ENCODE results near the gene RIN3.

RIN3 gene

DNA sequence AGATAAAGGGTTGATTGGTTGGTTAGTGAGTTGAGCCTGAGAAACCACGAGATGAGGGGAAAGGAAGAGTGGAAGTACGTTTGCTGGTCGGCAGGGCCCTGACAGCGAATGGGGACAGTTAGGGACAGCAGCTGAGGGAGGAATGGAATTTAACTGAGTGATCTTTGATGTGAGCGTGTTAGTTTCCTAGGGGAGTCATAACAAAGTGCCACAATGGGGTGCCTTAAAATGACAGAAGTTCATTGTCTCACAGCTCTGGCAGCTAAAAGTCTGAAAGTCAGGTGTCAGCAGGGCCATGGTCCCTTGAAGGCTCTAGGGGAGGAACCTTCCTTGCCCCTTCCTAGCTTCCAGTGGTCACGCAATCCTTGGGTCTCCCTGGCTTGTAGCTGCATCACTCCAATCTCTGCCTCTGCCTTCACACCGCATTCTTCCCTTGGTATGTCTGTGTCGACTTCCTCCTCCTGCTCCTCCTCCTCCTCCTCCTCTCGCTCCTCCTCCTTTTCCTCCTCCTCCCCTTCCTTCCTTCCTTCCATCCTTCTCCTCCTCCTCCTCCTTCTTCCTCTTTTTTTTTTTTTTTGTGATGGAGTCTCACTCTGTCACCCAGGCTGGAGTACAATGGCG, 26.0 kb upstream of the RIN3 start:
- DNase-seq (ENCODE audit: low spot score) = no peak

GRCh38 chr14:92489394-92490238, 24.0 kb upstream of the RIN3 start:
- DNase-seq (ENCODE audit: low spot score) = no peak

- no peak for DNase-seq (ENCODE audit: low spot score)
Measured at GRCh38 chr14:92490239-92490959, 23.2 kb upstream of the RIN3 start.

- DNase-seq (ENCODE audit: low spot score) = no peak
Measured at GRCh38 chr14:92491782-92492181, 21.8 kb upstream of the RIN3 start.

DNA sequence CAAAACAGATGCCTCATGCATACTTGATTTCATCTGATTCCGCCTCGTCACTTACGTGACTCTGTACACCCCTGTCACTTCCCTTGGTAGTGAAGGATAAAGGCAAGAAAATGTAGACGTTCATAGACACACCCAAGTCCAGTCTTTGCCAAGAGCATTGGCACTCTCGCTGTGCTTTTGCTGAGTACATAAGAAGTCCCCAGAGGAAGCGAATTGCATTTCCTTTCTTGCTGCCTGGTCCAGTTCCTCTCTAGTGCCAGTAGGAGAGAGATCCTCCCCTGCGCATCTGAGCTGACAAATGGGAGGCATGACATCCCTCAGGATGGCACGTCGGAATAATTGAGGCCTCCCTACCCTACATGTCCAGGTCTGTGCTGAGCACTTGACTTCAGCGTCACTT, 21.3 kb upstream of the RIN3 start:
- DNase-seq (ENCODE audit: low spot score) = no peak

DNA sequence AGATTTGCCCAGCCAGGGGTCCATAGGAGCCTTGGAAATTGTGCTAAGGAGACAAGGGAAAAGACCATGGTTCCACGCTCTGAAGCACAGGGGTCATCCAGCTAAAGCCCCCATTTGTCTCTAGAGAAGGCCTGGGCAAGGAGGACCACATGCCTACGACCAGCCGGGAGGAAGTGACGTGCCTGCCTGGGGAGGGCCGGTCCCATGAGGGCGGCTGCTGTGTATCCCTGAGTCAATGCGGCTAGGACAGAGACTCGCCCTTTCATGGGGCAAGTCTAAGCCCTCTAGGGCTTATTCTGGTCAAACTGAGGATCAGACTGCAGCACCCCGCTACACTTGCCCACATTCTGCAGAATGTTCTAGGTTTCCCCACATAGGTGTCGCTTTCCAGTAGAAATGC, 20.6 kb upstream of the RIN3 start:
- no peak for DNase-seq (ENCODE audit: low spot score)

DNA sequence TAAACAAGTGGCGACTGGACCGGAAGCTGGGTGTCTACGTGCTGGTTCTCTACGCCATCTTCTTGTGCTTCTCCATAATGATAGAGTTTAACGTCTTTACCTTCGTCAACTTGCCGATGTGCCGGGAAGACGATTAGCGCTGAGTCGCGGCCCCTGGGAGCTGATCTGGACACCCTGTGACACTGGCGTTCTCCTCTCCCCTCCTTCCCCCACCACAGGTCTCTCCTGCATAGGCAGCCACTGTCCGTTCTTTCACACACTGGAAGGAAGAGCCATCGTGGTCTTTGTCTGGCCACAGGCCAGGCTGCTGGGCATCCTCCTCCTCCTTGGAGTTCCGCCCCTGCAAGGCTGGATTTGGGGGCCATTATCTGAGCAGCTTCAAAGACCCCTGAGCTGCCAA, 20.1 kb upstream of the RIN3 start:
- DNase-seq (ENCODE audit: low spot score) = no peak

- no peak for DNase-seq (ENCODE audit: low spot score)
Measured at GRCh38 chr14:92494512-92494911, 19.1 kb upstream of the RIN3 start.

DNA sequence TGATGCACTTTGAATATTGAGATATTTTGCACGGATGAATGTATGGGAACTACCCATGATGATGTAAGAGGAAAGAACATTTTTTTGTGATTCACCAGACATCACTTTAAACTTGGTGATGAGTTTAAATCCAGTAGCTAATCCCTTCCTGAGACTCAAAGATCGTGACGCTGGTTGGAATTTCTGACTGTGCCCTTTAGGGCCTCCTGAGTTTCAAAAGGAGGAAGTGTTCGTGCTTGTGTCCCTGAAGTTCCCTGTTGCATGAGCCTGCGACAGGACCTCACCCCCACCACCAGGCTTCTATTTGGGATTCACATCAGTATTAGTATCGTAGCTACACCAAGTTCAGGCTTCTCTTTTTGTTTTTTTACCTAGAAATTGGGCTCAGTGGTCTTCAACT, 18.6 kb upstream of the RIN3 start:
- DNase-seq (ENCODE audit: low spot score) = no peak

- DNase-seq (ENCODE audit: low spot score) = no peak
Measured at GRCh38 chr14:92496191-92496857, 17.3 kb upstream of the RIN3 start.

GRCh38 chr14:92497391-92497790, 16.2 kb upstream of the RIN3 start:
- no peak for DNase-seq (ENCODE audit: low spot score)

DNA sequence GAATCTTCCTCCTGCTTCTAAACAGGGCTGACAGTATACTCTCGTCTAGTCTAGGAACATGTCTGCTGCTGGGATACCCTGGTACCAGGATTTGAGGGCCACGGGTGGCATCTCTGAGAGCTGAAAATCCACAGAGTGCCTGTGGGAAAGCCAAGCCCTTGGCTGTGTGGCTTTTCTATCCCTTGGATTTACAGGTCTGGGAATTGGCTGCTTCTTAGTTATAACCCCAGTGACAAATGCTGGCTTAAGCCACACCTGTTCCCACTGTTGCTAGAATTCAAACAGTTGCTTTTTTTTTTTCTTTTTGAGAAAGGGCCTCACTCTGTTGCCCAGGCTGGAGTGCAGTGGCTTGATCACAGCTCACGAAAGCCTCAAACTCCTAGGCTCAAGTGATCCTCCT, 14.3 kb upstream of the RIN3 start:
- no peak for DNase-seq (ENCODE audit: low spot score)

DNA sequence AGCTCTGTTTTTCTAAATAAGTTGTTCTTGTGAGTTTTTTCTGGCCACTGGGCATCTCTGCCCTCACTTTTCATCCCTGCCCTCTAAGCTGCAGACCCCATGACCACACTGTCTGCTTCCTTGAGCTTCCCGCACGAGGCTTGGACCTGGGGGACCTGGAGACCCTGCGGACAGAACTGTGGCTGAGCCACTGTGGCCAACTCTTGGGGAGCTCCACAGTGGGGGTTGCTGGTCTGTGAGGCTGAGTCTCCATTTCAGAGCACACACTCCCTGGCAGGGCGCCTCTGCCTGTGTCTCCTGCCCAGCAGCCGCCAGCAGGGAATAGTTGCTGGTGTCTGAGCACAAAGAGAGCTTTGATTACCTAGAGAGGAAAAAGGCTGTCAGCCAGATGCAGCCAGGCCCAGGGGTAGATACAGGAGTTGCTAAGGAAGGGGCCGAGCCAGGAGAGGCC, 13.1 kb upstream of the RIN3 start:
- no peak for DNase-seq (ENCODE audit: low spot score)

GRCh38 chr14:92501891-92502351, 11.7 kb upstream of the RIN3 start:
- peak; percentile 7 for DNase-seq (ENCODE audit: low spot score)

DNA sequence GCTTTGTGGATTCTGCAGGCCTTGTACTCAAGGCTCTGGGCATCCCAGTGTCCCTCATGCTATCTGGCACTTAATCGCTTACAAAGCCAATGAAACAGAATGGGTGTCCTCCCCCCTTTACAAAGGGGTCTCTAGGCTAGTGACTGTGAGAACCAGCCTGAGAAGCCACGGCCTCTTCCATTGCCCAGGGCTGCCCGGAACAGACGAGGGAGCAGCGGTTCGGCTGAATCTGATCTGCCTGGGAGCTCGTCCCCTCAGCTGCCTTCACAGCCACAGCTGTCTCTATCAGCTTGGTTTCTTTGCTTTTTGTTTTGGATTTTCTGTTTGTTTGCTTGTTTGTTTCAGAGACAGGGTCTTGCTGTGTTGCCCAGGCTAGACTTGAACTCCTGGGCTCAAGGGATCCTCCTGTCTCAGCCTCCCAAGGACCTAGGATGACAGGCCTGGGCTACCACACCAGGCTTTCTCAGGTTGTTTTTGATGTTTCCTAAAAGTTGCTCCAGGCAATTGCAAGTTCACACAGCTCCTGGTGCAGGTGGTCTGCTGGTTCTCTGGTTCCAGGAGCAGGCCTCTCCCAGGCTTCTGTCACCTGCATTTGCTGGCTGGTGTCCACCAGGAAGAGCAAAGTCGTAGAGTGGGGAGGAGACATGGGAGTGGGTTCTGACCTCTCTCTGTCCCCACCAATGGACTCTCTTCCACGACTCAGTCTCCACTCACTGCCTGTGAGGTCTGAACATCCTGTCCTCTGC, 10.9 kb upstream of the RIN3 start:
- no peak for DNase-seq (ENCODE audit: low spot score)

DNA sequence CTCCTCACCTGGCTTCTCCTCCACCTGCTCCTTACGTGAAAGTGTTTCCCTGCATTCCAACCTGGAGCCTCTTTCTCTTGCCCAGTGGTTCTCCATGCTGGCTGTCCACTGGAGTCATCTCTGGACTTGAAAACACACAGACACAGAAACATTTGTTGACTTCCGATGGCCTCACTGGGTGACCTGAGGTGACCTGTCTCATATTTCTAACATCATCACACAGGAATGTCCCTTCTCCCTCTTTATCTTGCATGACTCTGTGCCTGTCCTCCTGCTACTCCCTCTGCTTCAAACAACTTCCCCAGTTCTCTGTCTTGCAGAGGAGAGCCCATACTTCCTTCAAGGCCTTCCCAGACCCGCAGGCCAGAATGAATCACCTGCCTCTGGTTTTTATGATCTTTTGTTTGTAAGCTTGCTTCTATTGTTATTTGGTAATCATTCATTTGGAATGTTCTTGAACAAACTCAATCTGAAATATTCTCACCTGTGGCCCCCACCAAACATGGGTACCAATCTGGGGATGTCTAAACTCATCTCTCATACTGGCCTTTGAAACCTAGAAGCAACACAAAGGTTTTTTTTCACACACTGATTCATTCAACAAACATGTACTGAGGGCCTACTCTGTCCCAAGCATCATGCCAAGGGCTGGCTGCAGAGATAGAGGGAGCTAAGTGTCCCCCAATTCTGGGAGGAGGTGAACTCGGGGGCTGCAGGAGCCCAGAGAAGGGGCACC, 9.7 kb upstream of the RIN3 start:
- peak; percentile 69 for DNase-seq (ENCODE audit: low spot score)

GRCh38 chr14:92505826-92506225, 7.8 kb upstream of the RIN3 start:
- no peak for DNase-seq (ENCODE audit: low spot score)

DNA sequence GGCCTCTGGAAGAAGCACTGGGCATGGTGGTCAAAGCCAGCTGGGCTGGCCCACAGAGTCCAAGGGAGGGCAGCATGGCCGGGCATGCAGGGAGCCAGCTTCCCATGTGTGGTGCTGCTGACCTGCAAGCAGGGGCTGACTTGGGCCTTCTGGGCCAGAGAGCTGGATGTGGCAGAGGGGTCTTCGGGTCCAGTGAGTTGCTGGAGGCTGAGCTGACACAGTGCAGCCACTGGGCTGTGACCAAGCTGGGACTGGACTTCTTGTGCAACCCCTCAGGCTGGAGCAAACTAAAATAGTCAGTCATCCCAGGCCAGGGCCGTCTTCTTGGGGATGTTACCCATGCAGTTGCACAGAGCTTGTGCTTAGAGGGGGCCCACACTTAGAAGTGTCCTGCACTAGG, 7.3 kb upstream of the RIN3 start:
- no peak for DNase-seq (ENCODE audit: low spot score)

DNA sequence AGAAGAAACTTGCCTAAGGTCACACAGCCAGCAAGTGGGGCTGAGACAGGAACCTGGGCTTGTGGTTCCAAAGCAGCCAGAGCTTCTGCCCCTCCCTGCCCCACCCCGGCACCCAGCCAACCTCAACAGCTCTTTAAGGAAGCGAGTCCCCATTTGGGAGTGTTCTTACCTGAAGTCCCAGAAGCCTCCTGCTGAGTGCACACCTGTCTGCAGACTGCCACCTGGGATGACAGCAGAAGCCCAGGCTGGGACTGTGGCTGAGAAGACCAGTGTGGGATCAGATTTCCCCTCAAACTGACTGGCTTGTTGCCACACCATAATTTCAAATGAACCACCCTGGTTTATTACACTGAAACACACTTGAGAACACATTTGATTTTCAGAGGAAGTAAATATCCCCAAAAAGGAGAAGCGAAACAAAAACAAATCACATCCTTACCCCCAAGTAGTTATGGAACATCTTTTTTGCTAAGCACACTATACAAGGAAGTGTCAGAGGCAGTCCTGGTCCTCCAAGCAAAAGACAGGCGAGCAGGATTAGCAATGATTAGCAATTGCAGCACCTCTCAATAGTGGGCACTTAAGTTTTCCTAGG, 6.3 kb upstream of the RIN3 start:
- peak; percentile 85 for DNase-seq (ENCODE audit: low spot score)

DNA sequence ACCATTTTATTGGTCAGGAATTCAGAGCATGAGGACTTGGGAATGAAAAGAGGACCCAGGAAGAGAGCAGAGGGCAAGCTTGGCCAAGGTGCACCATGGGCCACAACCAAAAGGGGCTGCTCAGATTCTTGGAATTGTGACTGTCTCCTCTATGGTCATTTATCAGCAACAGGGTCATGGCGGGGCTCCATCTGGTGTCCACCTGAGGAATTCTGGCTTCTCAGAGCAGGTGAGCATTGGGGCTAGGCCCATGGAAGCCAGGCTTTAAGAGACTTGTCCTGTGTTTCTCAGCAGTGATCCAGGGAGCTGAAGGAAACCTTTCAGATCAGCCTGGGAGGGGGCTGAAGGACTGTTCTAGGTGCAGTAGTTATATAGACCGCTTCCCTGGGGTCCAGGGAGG, 2.6 kb upstream of the RIN3 start:
- DNase-seq (ENCODE audit: low spot score) = peak; percentile 50
